GM21515 (cell line): ENCODE results near the gene SRRM3.
"Not testable (repeated sequence)": the region's sequence is repeated elsewhere in the genome, so short reads cannot be mapped to it uniquely, and the experiment has no call there.

Experiments used
- ATAC-seq: cut with Tn5 transposase; IDR thresholded peaks from one replicate; pipeline ENCODE4 v1.9.1; 2021; ENCODE audit not compliant: unreplicated experiment

The SRRM3 gene

DNA sequence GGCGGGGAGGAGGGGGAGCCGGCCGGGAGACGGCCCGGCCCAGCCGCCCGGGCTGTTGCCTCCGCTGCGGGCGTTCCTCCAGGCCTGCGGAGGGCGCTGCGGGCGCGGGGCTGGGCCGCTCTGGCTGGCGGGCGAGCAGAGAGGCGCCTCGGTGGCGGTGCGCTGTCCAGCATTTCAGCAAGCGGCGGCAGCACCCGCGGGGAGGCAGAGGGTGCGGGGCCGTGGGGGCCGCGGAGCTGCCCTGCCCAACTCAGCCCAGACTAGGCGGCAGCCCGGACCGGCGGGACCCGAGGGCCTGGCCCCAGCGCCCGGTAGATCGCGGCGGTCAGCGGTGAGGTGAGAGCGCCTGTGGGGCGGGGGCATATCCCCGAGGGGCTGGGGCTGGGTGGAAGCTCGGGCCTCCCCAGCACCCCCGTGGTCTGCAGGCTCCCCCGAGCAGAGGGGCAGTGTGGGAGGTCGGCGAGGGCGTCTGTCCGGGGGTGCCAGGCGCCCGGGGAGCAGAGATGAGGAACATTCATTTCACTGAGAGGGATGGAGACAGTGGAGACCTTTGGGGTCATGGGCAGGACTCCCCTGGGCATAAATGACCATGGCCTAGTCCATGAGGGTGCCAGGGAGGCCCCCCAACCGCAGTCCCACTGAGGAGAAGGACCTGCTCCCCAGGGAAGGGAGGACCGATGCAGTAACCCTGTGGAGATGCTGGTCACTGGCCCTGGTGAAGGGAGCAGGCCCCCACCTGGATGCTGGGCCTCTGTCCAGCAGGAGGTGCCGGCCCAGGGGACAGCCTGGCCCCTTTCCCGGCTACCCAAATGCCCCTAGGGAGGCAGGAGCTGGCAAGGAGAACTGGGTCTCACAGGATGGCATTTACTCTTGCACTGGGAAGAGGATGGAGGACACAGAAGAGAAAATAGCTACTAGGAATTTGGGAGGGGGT lies at the start of gene SRRM3:
SRRM3 (plus strand) TSS at position 165 of the 934 bp plus-strand sequence. CDS start 33,171 bp downstream, outside the sequence.
- peak; percentile 76 for ATAC-seq

DNA sequence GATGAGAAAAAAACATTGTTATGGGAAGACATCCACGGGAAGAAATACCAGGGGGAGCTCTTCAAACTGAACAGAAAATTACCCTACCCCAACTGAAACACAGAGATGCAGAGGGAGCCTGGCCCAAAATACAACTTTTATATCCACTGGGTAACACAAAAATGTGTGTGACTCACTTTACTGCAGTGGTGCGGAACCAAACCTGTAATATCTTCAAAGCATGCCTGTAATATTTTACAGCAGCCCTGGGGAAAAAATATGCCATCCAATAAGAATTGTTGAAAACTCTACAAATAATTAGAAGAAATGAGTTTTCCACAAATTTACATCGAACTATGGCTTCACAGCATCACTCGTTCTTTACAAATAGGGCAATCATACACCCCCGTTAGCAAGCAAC lies 49.8 kb upstream of the SRRM3 start:
- no peak for ATAC-seq

DNA sequence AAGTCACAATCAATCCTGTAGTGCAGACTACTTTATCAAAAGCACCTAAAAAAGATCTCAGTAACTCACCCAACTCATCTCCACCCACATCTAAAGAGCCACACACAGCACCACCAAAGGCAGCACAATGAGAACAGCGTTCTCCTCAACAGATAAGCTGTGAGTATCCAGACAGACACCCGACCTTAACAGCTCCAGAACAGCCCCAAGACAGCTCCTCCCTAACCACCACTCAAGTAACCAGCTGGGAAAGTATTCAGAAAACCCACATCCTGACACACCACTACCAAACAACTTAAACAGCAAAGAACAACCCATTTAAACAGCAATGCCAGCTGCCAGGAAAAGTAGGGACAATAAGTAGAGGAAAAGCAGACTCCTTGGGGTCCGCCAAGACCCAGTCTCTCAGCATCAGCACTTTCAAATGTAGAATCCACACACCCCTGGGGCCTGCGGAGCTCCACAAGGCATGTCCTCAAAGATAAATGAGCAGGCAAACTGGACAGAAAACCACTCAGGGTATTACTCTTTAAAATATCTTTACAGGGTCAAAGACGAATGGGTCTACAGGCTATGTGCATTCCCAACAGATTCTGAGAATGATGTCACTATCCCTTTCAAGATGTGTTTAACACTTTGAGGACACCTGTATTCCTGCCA lies 48.0 kb upstream of the SRRM3 start:
- not testable (repeated sequence) for ATAC-seq

- ATAC-seq, result no peak
These were observed 45.8 kb upstream of the SRRM3 start for GRCh38 chr7:76155938-76156337.

- ATAC-seq, result not testable (repeated sequence)
These were observed 44.6 kb upstream of the SRRM3 start for GRCh38 chr7:76156992-76157685.

DNA sequence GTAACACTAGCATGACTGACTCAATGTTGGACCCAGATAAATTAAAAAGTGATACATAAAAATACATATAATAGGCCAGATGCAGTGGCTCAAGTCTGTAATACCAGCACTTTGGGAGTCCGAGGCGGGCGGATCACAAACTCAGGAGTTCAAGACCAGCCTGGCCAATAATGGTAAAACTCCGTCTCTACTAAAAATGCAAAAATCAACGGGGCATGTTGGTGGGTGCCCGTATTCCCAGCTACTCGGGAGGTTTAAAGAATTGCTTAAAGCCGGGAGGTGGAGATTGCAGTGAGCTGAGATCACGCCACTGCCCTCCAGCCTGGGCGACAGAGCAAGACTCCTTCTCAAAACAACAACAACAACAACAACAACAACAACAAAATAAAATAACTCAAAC lies 43.3 kb upstream of the SRRM3 start:
- ATAC-seq, result not testable (repeated sequence)

DNA sequence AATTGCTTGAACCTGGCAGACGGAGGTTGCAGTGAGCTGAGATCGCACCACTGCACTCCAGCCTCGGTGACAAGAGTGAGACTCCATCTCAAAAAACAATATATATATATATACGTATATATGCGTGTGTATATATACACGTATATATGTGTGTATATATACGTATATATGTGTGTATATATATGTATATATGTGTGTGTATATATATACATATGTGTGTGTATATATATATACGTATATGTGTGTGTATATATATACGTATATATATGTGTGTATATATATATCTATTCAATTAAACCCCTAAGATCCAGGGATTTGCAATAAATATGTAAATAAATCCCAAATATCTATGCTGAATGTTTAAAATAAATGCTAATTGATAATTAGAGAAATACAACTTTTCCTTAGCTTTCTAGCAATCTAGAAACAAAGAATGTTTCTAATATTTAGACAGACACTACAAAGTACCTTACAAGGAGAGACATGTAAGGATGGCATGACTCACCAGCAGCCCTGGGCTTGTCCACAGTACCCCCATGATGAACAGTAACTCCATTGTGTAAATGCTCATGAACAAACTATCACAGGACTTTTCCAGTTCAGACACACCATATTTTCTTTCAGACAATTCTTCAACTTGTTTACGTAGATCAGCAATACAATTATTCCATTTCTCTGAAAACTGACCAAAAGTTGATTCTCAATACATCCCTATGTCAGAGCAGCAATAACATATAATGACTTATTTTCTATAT lies 39.1 kb upstream of the SRRM3 start:
- ATAC-seq, result not testable (repeated sequence)

DNA sequence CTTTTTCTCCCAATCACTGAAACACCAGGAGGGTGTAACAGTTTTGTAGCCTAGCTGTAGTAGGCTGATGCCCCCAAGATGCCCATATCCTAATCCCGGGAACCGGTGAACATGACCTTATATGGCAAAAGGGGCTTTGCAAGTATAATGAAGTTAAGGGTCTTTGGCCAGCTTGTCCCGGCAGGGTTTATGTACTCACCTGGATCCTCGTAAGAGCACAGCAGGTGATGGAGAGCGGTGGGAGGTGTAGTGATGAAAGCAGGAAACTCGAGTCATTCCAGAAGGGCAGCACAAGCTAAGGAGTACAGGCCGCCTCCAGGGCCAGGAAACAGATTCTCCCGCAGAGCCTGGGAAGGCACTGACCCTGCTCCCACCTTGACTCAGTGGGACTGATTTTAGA lies 37.9 kb upstream of the SRRM3 start:
- not testable (repeated sequence) for ATAC-seq

DNA sequence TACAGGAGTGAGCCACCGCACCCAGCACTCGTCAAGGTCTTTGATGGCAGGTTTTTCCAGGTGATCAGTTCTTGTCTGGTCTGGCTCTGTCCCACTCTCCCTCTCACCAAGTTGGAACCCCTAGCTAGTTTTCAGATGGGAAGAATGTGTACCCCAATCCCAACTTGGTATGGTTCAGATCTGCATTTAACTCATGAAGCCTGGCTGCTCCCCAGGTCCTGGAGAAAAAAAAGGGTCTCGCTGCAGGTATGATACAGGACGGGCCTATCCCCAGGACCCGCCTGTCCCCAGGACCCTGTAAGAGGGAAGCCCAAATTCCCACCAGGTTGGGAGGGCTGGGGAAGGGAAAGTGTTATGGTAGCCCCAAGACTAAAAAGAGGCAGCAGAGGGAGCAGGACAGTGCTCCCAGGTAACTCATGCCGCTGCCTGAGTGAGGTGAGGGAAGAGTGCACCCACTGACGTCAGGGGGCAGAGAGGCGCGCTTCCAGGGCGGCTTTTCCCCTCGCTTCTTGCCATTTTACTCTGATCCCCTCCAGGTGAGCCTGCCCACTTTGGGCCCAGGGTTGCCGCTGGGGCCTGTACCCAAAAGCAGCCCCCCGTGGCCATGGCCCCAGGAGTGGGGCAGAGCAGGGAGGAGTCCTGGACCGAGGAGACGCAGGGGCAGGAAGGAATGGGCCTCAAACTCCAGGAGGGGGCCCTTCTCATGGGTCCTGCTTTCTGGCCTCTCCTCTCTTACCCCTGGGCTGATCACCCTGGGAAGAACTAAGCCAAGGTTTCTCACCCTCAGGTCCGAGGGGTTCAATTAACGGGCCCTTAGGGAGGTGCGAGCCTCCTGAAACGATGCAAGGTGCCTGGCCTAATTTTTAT lies 36.4 kb upstream of the SRRM3 start:
- ATAC-seq, result no peak

DNA sequence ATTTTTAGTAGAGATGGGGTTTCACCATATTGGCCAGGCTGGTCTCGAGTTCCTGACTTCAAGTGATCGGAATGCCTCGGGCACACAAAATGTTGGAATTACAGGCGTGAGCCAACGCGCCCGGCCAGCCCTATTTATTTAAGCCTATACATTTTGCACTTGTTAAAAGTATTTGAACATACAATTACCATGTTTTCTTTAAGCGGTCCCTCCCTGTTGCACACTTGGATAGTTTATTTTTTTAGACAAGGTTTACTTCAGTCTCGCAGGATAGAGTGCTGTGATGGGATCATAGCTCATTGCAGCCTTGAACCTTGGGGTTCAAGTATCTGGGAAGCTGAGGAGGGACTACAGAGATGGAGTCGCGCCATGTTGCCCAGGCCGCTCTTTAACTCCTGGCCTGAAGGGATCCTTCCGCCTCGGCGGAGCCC lies 35.7 kb upstream of the SRRM3 start:
- no peak for ATAC-seq

GRCh38 chr7:76166404-76167255 lies 35.1 kb upstream of the SRRM3 start:
- ATAC-seq, result peak; percentile 86

- no peak for ATAC-seq
These were observed 28.0 kb upstream of the SRRM3 start for GRCh38 chr7:76173566-76174205.

DNA sequence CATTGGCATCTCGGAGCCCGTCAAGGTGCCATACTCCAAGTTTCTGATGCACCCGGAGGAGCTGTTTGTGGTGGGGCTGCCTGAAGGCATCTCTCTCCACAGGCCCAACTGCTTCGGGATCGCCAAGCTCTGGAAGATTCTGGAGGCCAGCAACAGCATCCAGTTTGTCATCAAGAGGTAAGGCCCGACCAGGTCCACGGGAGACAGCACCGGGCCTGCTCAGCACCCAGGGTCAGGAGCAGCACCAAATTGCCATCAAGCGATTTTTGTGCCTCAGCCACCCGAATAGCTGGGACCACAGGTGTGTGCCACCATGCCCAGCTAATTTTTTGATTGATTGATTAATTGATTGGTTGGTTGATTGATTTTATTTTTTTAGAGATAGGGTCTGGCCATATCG lies 24.7 kb upstream of the SRRM3 start:
- not testable (repeated sequence) for ATAC-seq

DNA sequence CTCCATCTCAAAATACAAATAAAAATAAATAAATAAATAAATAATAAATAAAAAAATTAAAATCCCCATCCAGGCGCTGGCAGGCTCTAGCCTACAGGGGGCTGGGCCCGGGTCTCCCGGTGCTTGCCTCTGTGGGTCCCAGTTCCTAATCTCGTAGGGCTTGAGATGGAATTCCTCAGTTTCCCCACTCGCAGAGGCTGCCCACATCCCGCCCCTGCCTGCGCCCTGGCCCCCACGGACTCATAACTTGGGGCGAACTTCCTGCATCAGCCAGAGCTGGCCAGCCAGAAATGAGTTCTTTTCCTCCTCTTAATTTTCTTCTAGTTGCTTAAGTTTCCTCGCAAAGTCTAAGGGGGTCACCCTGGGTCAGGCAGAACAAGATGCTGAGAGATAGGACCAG lies 22.0 kb upstream of the SRRM3 start:
- no peak for ATAC-seq

DNA sequence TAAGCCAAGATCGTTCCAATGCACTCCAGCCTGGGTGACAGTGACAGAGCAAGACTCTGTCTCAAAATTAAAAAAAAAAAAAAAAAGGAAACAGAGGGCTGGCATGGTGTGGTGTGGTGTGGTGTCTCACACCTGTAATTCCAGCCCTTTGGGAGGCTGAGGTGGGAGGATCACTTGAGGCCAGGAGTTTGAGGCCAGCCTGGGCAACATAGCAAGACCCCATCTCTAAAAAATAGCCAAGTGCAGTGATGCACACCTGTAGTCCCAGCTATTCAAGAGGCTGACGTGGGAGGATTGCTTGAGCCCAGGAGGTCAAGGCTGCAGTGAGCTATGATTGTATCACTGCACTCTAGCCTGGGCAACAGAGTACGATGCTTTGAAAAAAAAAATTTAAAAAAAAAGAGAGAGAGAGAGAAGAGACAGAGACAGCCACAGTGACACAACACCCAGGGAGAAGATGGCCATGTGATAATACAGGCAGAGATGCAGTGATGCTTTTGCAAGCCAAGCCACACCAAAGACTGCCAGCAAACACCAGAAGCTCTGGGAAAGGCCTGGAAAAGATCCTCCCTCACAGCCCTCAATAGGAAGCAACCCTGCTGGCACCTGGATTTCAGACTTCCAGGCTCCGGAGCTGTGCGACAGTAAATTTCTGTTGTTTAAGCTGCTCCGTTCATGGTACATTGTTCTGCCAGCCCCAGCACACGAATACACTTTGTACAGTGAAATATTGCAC lies 19.3 kb upstream of the SRRM3 start:
- no peak for ATAC-seq

DNA sequence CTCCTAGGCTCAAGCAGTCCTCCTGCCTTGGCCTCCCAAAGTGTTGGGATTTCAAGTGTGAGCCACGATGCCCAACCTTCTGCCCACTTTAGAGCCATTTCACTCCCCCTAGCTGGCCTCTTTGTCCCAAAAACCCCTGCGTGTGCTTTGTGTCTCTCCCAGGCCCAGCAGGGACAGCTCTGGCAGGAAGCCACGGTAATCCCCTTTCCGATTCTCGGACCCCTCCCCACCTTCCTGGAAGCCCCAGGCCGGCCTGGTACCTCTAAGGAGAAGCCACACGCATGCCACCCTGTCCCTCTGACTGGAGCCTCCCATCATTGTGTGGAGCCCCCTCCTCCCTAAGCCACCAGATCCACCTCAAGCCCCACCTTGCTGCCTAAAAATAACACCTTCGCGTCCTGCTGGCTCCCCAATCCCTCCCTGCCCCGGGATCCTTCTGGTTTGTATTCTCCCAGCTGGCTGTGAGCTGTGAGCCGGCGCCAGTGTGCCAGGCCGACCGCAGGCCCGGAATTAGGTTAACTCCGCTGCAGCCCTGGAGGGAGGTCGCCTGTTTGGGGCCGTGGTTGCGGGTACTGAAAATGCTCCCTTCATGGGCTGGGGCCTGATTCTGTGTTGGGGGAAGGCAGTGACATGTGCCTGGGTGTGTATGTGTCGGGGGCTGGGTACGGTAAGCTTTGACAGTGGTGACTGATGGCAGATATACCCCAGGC lies 16.4 kb upstream of the SRRM3 start:
- ATAC-seq, result no peak

DNA sequence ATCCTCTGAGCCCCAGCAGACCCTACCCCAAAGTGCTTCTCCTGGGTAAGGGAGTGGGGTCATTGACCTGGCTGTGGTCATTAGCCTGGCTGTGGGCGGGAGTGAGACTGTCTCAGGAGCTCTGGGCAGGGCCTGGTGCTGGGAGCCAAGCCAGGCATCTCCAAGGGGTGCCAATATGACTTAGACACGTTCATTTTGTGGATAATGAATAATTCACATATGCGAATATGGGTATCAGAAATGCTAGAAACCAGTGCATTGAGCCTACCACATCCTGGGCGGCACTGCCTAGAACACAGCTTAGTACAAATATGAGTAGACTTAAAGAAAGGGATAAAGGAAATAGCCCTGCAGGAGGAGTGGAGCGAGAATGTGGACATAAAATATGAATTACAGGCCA lies 14.4 kb upstream of the SRRM3 start:
- ATAC-seq, result no peak
